A673 (cell line): ENCODE results near the gene CNPY1. TPM values are rescaled to one million over a fixed set of nuclear protein-coding genes. Genes with fewer than 3 reads are reported as not detected.

Experiments used
- BruUV-seq: library from RNA; stranded (reverse); fragments of 400-500 nt; replicated peaks from 2 replicates; lab custom pipeline; 2021; lab: Mats Ljungman, UMichigan
- CTCF ChIA-PET: fragments of 300-600 bp; sonication (Branson Sonifier 250); formaldehyde crosslinking; loops from one replicate; lab custom pipeline; 2022; ENCODE audit warnings: antibody characterized with exemption; lab: Charles Lee
- POLR2A ChIA-PET: fragments of 300-600 bp; sonication (Branson Sonifier 250); formaldehyde crosslinking; loops from one replicate; lab custom pipeline; 2022; ENCODE audit warnings: antibody characterized with exemption; ENCODE audit not compliant: low non-redundant PET; lab: Charles Lee
- DNase-seq: peaks from one replicate; pipeline ENCODE4 v3.0.0-alpha.2; 2015; ENCODE audit warnings: low spot score
- H3K27ac ChIP-seq: fragments of 200-600 bp; sonication (generic); 2 replicates; pipeline ENCODE4 v1.5.1; 2016; ENCODE audit warnings: mixed run types, low read depth, mild to moderate bottlenecking, mixed read lengths, antibody characterized with exemption, low read length; ENCODE audit not compliant: poor library complexity, severe bottlenecking
- H3K27me3 ChIP-seq: fragments of 200-600 bp; sonication (generic); replicated peaks from 2 replicates; pipeline ENCODE4 v1.6.1; 2017; ENCODE audit warnings: mixed run types, low read depth, mild to moderate bottlenecking, mixed read lengths, antibody characterized with exemption, low read length; ENCODE audit not compliant: insufficient read depth, poor library complexity
- H3K36me3 ChIP-seq: fragments of 200-600 bp; sonication (generic); 2 replicates; pipeline ENCODE4 v1.6.1; 2016; ENCODE audit warnings: mixed run types, mild to moderate bottlenecking, mixed read lengths, antibody characterized with exemption, low read length; ENCODE audit not compliant: insufficient read depth, poor library complexity, severe bottlenecking
- H3K4me1 ChIP-seq: fragments of 200-600 bp; sonication (generic); 2 replicates; pipeline ENCODE4 v1.6.1; 2017; ENCODE audit warnings: mixed run types, mild to moderate bottlenecking, mixed read lengths, antibody characterized with exemption, low read length; ENCODE audit not compliant: insufficient read depth, poor library complexity, severe bottlenecking
- H3K4me3 ChIP-seq: fragments of 200-600 bp; sonication (generic); 2 replicates; pipeline ENCODE4 v1.5.1; 2016; ENCODE audit warnings: low read depth, mixed run types, mild to moderate bottlenecking, mixed read lengths, low read length; ENCODE audit not compliant: poor library complexity, severe bottlenecking
- H3K9me3 ChIP-seq: fragments of 200-600 bp; sonication (generic); 2 replicates; pipeline ENCODE4 v1.6.1; 2016; ENCODE audit warnings: mixed run types, low read depth, mild to moderate bottlenecking, mixed read lengths, antibody characterized with exemption, low read length; ENCODE audit not compliant: poor library complexity, severe bottlenecking
- EZH2 ChIP-seq: fragments of 200-600 bp; sonication (generic); IDR thresholded peaks from 2 replicates; pipeline ENCODE4 v1.6.1; 2017; ENCODE audit warnings: borderline replicate concordance, low read depth, mild to moderate bottlenecking, mixed read lengths, antibody characterized with exemption, low read length; ENCODE audit not compliant: poor library complexity, severe bottlenecking
- intact Hi-C: fragments of 100-400 bp; cut with micrococcal nuclease; formaldehyde crosslinking; loops from one replicate; pipeline ENCODE4 v1.10.0; 2022; ENCODE audit not compliant: unreplicated experiment
- total RNA-seq: library from RNA; stranded (reverse); gene quantifications from 2 replicates; pipeline ENCODE4 v1.2.3, GENCODE V29; 2021
- TF ChIP-seq, protein P1 (sequence below): fragments of 300-800, 200-600 bp; sonication (generic); conservative IDR thresholded peaks from 2 replicates; pipeline ENCODE4 v1.5.1; 2017; ENCODE audit warnings: low read depth, mild to moderate bottlenecking, antibody characterized with exemption, low read length, moderate library complexity, mixed read lengths

CNPY1 gene
- total RNA-seq, 1 experiment from 2014 or later: not detected

DNA sequence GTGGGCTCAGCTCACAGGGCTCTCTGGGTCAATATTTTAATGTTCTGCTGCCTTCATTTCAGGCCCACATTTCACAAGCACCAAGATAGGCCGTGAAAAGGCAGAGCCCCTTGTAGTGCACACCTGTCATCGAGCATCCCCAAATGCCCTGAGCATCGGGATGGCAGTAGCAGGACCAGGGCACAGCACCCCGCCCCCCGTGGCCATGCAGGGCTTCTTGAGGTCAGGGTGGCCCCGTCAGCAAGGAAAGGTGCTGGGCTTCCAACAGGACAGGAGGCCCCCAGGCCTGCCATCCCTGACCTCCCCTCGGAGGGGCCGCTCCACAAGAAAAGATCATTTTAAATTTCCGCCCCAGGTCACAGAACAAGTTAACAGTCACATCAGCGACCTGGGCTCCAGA lies 2.9 kb upstream of the CNPY1 start:
- Histone ChIP-seq H3K4me3 (no peak overlapping the region), H3K27ac (no peak overlapping the region), H3K4me1 (no peaks in the 10 kb centered on the region), H3K27me3 (peaks cover 27% of the 10 kb centered on the region), H3K36me3 (no peaks in the 10 kb centered on the region), H3K9me3 (no peaks in the 10 kb centered on the region)
- no TSS peak for BruUV-seq
- DNase-seq: no peak
- intact Hi-C loops: no loop called here
- POLR2A ChIA-PET: no interaction called here
- CTCF ChIA-PET: no interaction called here
- TF ChIP-seq, protein P1, sequence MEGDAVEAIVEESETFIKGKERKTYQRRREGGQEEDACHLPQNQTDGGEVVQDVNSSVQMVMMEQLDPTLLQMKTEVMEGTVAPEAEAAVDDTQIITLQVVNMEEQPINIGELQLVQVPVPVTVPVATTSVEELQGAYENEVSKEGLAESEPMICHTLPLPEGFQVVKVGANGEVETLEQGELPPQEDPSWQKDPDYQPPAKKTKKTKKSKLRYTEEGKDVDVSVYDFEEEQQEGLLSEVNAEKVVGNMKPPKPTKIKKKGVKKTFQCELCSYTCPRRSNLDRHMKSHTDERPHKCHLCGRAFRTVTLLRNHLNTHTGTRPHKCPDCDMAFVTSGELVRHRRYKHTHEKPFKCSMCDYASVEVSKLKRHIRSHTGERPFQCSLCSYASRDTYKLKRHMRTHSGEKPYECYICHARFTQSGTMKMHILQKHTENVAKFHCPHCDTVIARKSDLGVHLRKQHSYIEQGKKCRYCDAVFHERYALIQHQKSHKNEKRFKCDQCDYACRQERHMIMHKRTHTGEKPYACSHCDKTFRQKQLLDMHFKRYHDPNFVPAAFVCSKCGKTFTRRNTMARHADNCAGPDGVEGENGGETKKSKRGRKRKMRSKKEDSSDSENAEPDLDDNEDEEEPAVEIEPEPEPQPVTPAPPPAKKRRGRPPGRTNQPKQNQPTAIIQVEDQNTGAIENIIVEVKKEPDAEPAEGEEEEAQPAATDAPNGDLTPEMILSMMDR: no peak
- TF ChIP-seq EZH2: no peak

DNA sequence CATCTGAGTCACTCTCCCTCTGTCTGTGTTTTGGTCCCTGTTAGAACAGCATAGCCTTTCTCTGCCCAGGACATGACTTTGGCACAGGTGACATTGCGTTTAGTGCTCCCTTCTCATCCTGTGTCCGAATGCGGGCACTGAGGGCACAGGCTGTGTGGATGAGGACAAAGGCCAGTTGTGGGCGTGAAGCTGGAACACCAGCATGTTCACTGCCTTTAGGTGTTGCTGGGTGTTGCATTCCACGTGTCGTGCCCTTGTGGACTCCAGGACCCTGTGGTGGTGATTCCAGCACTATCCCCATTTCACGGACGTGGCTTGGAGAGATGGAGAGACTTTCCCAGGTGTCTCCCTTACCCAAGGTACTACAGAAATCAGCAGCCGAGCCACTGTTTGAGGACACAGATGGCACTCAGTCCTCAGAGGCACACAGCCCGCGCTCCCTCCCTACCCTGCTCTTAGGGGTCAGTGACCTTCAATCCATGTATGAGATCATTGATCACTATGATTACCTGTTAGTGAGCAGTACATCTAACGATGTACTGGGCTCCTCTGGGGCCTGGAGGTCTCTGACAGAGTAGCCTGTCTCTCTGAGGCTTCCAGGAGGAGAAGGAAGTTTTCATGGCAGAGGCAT lies 917 bp upstream of the CNPY1 start:
- CTCF ChIA-PET: no interaction called here

DNA sequence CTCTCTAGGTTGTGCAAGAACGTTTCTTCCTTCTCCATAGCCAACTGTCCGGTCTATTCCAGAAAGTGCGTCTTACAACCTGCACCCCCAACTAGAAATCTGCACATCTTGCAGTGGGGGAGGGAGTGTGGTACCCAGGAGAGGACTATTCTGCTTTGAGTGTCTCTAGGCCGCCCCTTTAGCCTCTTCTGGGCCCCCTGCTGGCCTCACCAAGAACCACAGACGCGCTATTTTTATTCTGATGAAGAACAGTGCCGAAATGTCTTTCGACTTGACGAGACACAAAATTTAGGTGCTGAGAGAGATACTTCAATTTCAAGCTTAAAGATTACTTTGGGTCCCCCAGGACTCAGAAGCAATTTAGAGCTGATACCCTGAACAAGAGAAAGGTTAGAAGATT lies 1.0 kb downstream of the CNPY1 start:
- Histone ChIP-seq H3K27me3 (peaks cover 35% of the 10 kb centered on the region), H3K4me3 (no peak overlapping the region), H3K4me1 (no peaks in the 10 kb centered on the region), H3K9me3 (no peaks in the 10 kb centered on the region), H3K27ac (no peak overlapping the region), H3K36me3 (no peaks in the 10 kb centered on the region)
- peak; percentile 12 for DNase-seq
- ChIA-PET CTCF (interaction anchor here (0.7 kb wide), 1 partner anchor 417 kb away, joined by 4 read pairs; no protein-coding TSS in a partner anchor), POLR2A (no interaction called here)
- no TSS peak for BruUV-seq
- TF ChIP-seq, protein P1: peak; percentile 50
- TF ChIP-seq EZH2: no peak
- intact Hi-C loops: no loop called here

More for the DNA sequence above, 917 bp upstream of the CNPY1 start:
- no peak for TF ChIP-seq EZH2
- TF ChIP-seq, protein P1: no peak
- BruUV-seq: no TSS peak
- intact Hi-C loops: no loop called here
- no peaks in the 10 kb centered on the region for H3K4me1 ChIP-seq
- POLR2A ChIA-PET: no interaction called here
- no peak overlapping the region for H3K4me3 ChIP-seq
- H3K27me3 ChIP-seq: peaks cover 27% of the 10 kb centered on the region
- H3K36me3 ChIP-seq: no peaks in the 10 kb centered on the region
- DNase-seq: no peak
- no peak overlapping the region for H3K27ac ChIP-seq
- H3K9me3 ChIP-seq: no peaks in the 10 kb centered on the region
